Activated CD4-positive, CD25-positive, alpha-beta regulatory T cell treated with anti-CD3 and anti-CD28 coated beads, Interleukin-2, amount 50 U/mL, for 24 hours (primary cell): Measurements from ENCODE around the gene TYMP.

Source experiments
- ATAC-seq, 2 donors: fragments of 150-1000 bp; cut with Tn5 transposase; one replicate each; pipeline ENCODE4 v1.10.0; 2021; ENCODE audit warnings: mild to moderate bottlenecking in 1 of 2, moderate library complexity in 1 of 2

The TYMP gene

DNA sequence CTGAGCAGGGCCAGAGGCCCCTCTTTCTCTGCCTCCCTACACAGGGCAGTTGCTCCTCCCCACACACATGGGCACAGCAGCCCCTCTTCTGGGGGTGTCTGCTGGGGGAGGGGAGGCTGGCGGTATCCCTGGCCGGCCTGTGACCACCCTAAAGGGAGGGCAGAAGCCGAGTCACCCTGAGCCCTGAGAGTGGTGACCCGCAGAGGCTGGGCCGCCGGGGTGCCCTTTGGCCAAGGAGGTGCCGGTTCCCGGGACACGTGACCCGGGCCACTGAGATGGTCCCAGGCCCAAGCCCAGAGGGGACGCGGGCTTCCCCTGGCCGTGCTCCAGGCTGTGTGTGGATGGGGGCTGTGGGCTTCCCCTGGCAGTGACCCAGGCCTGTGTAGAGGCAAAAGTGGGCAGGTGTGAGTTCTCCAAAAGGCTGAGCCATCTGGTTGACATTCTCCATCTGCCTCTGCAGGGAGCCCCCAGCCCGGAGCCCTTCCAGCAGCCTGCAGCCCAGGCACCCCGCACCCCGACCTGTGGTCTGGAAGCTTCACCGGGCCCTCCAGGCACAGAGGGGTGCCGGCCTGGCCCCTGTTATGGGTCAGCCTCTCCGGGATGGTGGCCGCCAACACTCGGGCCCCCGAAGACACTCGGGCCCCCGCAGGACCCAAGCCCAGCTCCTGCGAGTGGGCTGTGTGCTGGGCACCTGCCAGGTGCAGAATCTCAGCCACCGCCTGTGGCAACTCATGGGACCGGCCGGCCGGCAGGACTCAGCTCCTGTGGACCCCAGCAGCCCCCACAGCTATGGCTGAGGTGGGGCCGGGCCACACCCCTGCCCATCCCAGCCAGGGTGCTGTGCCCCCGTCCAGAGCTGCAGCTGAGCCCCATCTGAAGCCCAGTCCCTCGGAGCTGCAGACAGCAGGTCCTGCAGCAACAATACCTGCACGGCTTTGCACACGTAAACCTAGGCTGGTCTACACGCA is 47.4 kb downstream of the TYMP start:
- no peak for ATAC-seq

DNA sequence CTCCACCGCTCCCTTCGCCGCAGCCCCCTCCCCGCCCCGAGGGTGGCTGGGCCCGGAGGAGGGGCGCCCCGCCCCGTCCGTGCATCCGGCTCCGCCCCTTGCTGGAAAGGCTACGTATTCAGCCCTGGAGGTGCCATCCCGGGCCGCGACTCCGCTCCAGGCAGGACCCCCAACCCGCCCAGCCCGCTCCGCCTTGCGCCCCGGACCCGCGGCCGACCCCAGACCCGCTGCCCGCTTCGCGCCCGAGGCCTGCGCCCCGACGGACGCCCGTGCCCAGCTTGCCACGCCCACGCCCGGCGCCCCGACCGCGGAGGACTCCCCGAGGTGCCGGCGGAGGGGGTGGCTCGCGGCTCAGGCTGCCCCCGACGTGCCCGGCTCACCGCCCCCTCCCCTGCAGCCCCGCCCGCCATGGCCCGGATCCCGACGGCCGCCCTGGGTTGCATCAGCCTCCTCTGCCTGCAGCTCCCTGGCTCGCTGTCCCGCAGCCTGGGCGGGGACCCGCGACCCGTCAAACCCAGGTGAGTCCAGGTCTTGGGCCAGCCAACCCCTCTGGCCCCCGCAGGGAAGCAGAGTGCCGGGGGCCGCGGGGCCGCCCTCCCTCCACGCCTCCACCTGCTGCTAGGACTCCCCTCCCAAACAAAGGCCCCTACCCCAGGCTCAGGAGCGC is 48.2 kb downstream of the TYMP start, which contains the start of gene ADM2:
Gene ADM2, plus strand, starts transcription at position 104 of the 667 bp plus-strand sequence. Its CDS starts 305 bp downstream, at position 409.
- peak; percentile 72 to 82 for ATAC-seq

DNA sequence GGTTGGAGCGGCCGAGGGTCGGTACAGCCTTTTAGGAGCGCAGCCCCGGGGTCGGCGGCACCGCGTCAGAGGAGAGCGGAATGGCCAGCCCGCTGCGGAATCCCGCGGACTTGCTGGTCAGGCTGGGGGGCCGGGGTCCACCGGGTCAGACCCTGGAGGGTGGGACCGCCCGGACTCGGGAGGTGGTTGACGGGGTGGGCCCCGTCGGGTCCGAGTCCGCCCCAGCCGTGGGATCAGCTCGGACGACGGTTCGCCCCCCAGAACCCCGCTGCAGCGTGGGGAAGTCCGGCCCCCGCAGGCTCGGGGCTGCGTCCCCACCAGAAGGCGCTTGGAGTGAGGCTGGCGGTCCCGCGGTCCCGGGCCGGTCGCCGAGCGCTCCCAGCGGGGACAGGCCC is 48.8 kb downstream of the TYMP start:
- ATAC-seq = no peak

DNA sequence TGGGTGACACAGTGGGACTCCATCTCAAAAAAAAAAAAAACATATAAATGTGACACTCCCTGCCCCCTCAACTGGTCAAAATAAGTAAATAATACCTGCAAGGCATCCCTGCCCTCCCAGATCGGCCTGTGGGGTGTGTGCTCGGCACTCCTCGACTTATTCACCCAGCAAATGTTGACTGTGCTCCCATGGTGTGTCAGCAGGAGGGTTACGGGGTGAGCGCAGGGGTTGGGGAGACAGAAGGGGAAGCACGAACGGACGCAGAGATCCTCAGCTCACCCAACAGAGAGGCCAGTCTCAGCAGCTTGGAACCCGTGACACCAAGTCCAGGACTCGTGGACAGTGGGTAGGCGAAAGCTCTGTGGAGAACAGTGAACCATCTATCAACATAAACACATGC is 50.1 kb downstream of the TYMP start:
- ATAC-seq = no peak

DNA sequence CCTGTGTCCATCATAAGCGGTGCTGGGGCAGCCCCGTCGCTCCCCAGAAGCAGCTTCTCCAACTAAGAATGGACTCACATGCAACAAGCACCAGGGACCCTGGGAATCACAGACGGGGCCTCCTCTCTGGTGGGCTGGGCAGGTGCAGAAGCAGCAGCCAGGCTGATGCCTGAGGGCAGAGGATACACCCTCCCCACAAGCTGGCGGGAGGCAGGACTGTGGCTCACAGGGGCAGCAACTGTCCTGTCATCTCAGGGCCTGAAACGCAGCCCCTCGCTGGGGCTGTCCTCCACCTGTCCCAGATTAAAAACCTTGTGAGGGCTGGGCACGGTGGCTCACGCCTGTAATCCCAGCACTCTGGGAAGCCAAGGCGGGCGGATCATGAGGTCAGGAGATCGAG is 51.9 kb downstream of the TYMP start:
- ATAC-seq = no peak

DNA sequence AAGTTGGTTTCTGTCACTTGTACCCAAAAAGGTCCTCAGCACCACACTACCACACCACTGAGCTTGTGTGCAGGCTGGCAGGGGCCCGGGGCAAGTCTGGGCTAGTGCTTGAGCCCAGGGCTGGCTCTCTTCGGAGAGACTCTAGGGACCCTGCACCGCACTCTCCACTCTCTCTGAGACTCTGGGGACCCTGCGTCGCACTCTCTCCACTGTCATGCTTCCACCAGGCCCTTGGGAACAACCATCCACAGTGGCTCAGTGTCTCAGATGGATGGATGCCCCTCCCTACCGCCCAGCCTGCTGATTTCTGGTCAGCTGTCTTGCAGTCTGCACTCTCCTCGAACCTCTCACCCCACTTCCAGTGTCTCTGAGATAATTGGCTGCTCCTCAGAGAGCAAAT is 52.9 kb downstream of the TYMP start:
- ATAC-seq = no peak
